NT2/D1 (cell line): ENCODE data around the gene ATXN1.

Experiments used
- DNase-seq: peaks from one replicate; pipeline ENCODE4 v3.0.0-alpha.2; 2011; ENCODE audit warnings: low read depth, low spot score
- H3K27me3 ChIP-seq: 2 replicates; pipeline ENCODE4 v1.6.0; 2011; ENCODE audit warnings: mild to moderate bottlenecking; ENCODE audit not compliant: insufficient read length, insufficient read depth
- H3K36me3 ChIP-seq: 2 replicates; pipeline ENCODE4 v1.6.1; 2011; ENCODE audit warnings: mild to moderate bottlenecking, low read length, mixed read lengths; ENCODE audit not compliant: insufficient read depth, insufficient read length
- H3K4me1 ChIP-seq: 2 replicates; pipeline ENCODE4 v1.5.1; 2011; ENCODE audit not compliant: insufficient read depth, insufficient read length
- H3K4me3 ChIP-seq: 2 replicates; pipeline ENCODE4 v1.5.1; 2011; ENCODE audit warnings: low read depth; ENCODE audit not compliant: insufficient read length
- H3K9ac ChIP-seq: 2 replicates; pipeline ENCODE4 v1.6.0; 2011; ENCODE audit warnings: low read depth; ENCODE audit not compliant: insufficient read length
- H3K9me3 ChIP-seq: 2 replicates; pipeline ENCODE4 v1.5.1; 2011; ENCODE audit warnings: mild to moderate bottlenecking, low read length; ENCODE audit not compliant: insufficient read depth
- SUZ12 ChIP-seq: IDR thresholded peaks from 2 replicates; pipeline ENCODE4 v1.6.1; 2011; ENCODE audit not compliant: insufficient read length, insufficient read depth; ENCODE audit errors: extremely low read depth
- YY1 ChIP-seq: IDR thresholded peaks from 2 replicates; pipeline ENCODE4 v1.6.1; 2011; ENCODE audit not compliant: insufficient read length, insufficient read depth
- ZNF274 ChIP-seq: IDR thresholded peaks from 2 replicates; pipeline ENCODE4 v1.6.1; 2011; ENCODE audit warnings: mild to moderate bottlenecking, low read depth, low read length

ATXN1 gene

DNA sequence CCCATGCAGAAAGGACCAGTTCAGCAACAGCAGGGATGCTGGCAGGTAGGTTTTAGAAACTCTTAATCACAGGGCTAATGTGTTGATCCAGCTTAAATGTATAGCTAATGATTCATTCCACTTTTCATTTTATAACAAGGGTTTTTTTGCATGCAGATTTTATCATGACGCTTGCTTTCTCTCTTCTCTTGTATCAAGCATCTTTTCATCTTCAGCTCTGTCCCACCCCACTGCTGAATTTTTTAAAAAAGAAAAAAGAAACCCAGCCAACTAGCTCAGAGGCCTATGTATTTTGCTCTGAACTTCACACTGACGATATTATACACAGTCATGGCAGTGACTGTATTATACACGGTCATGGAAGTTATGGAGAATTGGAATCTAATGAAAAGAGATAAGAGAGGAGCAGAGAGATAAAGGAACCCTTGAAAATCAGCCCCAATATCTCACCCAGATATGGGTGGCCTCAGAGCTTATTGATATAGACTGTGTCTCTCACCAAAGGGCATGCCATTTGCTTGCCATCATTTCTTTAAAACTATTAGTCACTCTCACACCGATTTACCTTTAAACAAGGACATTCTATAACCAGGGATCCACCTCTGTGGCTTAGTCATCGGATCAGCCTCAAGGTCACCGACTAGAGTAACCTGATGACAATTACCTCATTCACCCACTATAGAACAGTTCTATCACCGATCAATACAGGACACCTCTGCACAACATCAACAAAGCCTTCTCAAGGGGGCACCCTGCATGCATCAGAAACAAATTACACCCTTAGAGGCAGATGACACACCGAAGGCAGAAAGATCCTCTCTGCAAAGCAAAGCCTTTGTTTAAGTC is 222.0 kb downstream of the ATXN1 start:
- H3K9me3 ChIP-seq, result no peaks in the 10 kb centered on the region
- peaks cover 3% of the 10 kb centered on the region for H3K4me1 ChIP-seq
- TF ChIP-seq YY1 (no peak), ZNF274 (no peak), SUZ12 (no peak)
- no peak overlapping the region for H3K9ac ChIP-seq
- no peak for DNase-seq
- H3K4me3 ChIP-seq, result no peak overlapping the region
- no peaks in the 10 kb centered on the region for H3K36me3 ChIP-seq
- H3K27me3 ChIP-seq, result no peaks in the 10 kb centered on the region

DNA sequence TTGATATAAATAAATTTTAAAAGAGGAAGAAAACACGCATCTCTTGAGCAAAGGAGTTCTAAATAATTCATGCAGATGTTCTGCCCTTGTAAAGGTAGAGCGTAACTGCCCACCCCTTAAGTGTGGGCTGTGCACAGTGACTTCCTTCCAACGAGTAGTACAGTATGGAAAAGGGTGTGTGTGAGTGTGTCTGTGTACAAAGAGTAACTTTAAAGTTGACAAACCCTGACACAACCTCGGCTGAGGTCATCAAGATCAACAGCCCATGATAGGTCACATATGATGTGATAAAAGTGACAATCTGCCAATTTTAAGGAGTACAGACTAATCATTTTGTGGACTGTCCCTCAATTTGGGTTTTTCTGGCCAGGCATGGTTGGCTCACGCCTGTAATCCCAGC is 225.7 kb downstream of the ATXN1 start:
- Histone ChIP-seq H3K4me1 (no peaks in the 10 kb centered on the region), H3K4me3 (no peak overlapping the region), H3K36me3 (no peaks in the 10 kb centered on the region), H3K27me3 (no peaks in the 10 kb centered on the region), H3K9me3 (no peaks in the 10 kb centered on the region), H3K9ac (no peak overlapping the region)
- DNase-seq, result no peak
- no peak for TF ChIP-seq YY1
- no peak for TF ChIP-seq SUZ12
- TF ChIP-seq ZNF274, result no peak

DNA sequence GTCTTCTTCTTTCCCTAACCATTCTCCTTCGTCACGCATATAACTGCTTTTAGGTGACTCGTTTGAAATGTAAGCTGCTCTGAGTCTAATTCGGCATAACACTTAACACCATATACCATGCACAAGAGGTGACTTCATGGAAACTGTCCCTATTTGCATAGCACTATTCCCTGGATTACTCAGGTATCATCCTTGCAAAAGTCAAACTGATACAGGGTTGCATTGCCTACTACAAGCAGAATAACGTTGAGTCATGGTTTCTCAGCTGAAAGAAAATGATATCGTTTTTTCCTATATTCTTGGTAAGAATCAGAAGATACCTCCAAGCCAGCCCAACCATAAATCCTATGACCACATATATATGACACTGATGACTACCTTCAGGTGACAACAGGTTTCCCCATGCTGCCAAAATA is 227.5 kb downstream of the ATXN1 start:
- H3K9me3 ChIP-seq, result no peaks in the 10 kb centered on the region
- TF ChIP-seq YY1, result no peak
- no peak for TF ChIP-seq SUZ12
- no peak for TF ChIP-seq ZNF274
- no peak for DNase-seq
- H3K4me3 ChIP-seq, result no peak overlapping the region
- H3K9ac ChIP-seq, result no peak overlapping the region
- no peaks in the 10 kb centered on the region for H3K4me1 ChIP-seq
- H3K27me3 ChIP-seq, result no peaks in the 10 kb centered on the region
- H3K36me3 ChIP-seq, result no peaks in the 10 kb centered on the region

- TF ChIP-seq YY1 (no peak), ZNF274 (no peak), SUZ12 (no peak)
Observed at GRCh38 chr6:16533210-16533609, 228.1 kb downstream of the ATXN1 start.

GRCh38 chr6:16527691-16528090 is 233.6 kb downstream of the ATXN1 start:
- no peak overlapping the region for H3K9ac ChIP-seq
- H3K4me1 ChIP-seq, result no peaks in the 10 kb centered on the region
- no peak for TF ChIP-seq SUZ12
- TF ChIP-seq YY1, result no peak
- TF ChIP-seq ZNF274, result no peak
- H3K4me3 ChIP-seq, result no peak overlapping the region
- H3K9me3 ChIP-seq, result no peaks in the 10 kb centered on the region
- DNase-seq, result no peak
- H3K36me3 ChIP-seq, result no peaks in the 10 kb centered on the region
- no peaks in the 10 kb centered on the region for H3K27me3 ChIP-seq

More at GRCh38 chr6:16533210-16533609, 228.1 kb downstream of the ATXN1 start:
- H3K9me3 ChIP-seq, result no peaks in the 10 kb centered on the region
- no peaks in the 10 kb centered on the region for H3K4me1 ChIP-seq
- H3K4me3 ChIP-seq, result no peak overlapping the region
- H3K9ac ChIP-seq, result no peak overlapping the region
- no peaks in the 10 kb centered on the region for H3K36me3 ChIP-seq
- no peaks in the 10 kb centered on the region for H3K27me3 ChIP-seq
- no peak for DNase-seq

DNA sequence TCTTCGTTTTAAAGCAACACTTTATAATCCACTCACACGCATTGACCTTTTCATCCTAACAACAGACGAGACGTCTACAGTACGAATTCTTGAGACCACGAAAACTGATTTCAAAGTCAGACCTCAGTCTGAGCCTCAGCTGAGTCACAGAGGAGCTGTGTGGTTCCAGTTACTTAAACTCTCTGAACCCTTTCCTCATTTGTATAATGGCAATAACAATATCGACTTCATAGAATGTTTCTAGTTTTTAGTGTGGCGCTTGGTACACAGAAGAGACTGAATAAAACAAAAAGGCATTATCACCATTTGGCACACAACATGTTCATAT is 236.9 kb downstream of the ATXN1 start:
- Histone ChIP-seq H3K9ac (no peak overlapping the region), H3K36me3 (no peaks in the 10 kb centered on the region), H3K4me1 (no peaks in the 10 kb centered on the region), H3K9me3 (no peaks in the 10 kb centered on the region), H3K27me3 (no peaks in the 10 kb centered on the region), H3K4me3 (no peak overlapping the region)
- DNase-seq, result no peak
- TF ChIP-seq ZNF274 (no peak), SUZ12 (no peak), YY1 (no peak)

- H3K4me1 ChIP-seq, result no peaks in the 10 kb centered on the region
Observed at GRCh38 chr6:16523606-16524379, 237.5 kb downstream of the ATXN1 start.

More at GRCh38 chr6:16523606-16524379, 237.5 kb downstream of the ATXN1 start:
- no peak overlapping the region for H3K4me3 ChIP-seq
- H3K27me3 ChIP-seq, result no peaks in the 10 kb centered on the region
- no peak for TF ChIP-seq YY1
- no peak for TF ChIP-seq SUZ12
- TF ChIP-seq ZNF274, result no peak
- no peak overlapping the region for H3K9ac ChIP-seq
- H3K36me3 ChIP-seq, result no peaks in the 10 kb centered on the region
- DNase-seq, result no peak
- no peaks in the 10 kb centered on the region for H3K9me3 ChIP-seq
